Activated CD4-positive, CD25-positive, alpha-beta regulatory T cell treated with anti-CD3 and anti-CD28 coated beads, Interleukin-2, amount 50 U/mL, for 24 hours (primary cell): Measurements from ENCODE around the gene RXFP1.

ENCODE experiments used
- ATAC-seq, 2 donors: fragments of 150-1000 bp; cut with Tn5 transposase; one replicate each; pipeline ENCODE4 v1.10.0; 2021; ENCODE audit warnings: mild to moderate bottlenecking in 1 of 2, moderate library complexity in 1 of 2

RXFP1 gene

DNA sequence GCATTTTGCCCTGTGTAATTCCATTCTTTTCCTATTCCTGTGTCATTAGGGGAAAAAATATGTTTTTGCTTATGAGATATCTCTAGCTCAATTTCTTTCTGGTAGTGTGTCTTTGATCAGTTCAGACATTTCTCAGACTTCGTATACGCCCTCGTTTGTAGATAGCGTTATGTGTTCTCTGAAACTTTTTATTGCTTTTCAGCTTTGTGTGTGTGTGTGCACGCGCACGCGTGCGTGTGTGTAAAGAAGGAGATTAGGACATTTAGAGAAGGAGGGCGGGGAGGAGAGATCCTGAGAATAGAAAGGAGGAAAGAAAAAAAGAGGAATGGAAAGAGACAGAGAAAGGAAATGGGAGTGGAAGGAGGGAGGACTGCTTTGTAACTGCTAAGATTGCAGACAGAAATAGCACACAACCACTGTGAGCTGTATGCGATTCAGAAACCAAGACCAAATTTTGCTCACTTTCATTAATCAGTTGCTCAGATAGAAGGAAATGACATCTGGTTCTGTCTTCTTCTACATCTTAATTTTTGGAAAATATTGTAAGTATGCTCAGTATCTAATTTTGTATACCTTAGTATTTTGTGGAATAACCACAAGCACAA lies at the start of gene RXFP1:
Gene RXFP1 (plus strand): TSS at position 399 of the 605 bp plus-strand sequence. CDS start 95 bp downstream, at position 494.
- ATAC-seq = no peak

DNA sequence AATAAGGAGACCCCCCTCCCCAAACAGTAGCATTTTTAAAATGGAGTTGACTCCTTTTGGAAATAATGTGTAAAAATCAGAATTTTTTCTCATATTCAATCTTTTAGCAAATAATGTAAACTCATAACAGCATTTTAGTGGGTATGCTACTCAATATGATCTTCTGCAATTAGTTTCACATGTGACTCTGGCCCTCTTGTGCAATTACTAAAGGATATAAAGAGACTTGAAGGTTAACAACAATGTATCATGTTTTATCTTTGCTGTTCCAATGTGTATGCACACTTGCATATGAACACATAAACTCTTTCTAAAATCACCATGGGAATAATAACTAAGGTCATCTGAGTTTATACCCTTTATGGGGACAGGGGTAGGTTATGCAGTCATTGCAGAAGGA lies 39.9 kb upstream of the RXFP1 start:
- ATAC-seq = no peak

DNA sequence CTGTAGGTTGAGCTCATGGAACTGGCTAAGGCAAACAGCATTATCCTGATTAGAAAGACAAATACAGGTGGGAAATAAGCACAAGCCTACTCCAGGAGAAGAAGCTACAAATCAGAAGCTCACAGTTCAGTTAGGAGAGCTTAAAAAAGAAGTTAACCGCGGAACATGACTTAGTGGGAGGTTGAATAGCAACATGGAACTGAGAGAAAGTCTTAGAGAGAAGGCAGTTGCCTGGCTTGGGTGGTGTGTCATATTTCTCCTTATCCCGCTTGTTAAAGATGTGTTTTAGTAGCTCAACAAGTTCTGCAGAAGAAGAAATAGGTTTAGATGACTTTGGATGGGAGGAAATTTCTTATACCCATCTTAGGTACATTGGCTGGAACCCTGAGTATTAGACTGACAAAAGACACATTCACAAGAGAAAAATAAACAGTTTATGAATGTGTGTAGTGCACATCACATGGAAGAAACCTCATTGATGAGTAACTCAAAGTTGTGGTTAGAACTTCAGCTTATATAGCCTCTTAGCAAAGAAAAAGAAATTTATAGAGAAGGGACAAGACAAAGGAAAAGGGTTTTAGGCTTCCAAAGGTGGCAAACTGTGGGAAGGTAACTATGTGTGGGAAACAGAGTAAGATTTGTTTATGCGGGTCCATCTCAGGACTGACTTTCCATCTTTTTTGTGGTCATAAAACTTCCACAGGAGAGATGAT lies 37.4 kb upstream of the RXFP1 start:
- ATAC-seq = no peak

DNA sequence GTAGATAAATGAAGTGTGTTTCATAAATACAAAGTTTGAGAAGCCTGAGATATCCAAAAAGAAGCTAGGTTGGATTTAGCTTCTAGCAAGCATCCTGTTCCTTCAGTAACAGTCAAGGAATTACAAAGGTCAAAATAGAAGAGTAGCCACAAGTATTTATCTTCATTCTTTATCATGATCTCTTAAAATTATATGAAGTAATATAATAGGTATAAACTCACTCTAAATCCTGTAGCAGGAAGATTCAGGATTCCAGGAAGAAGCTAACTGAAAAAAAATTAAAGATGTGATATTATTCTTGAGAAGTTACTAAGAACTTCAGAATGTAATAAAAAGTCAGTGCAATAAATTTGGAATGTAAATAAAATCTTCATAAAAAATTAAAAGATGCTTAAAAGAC lies 31.1 kb upstream of the RXFP1 start:
- ATAC-seq = no peak

DNA sequence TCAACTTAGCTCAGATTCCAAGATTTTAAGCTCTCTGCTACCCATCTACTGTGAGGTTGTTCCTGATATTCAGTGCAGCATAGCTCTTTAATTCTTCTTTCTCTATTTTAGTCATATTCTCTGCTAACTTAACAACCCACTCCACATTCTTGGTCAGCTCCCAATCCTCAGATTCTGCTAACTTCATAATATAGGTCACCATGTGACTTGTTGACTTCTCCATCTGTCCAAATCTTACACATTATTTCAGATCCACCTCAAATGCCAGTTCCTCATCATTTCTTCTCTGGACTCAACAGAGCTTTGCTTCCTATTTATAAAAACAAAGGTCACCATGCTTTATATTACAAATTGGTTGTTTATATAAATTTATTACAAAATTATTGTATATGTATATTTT lies 29.3 kb upstream of the RXFP1 start:
- ATAC-seq = no peak

DNA sequence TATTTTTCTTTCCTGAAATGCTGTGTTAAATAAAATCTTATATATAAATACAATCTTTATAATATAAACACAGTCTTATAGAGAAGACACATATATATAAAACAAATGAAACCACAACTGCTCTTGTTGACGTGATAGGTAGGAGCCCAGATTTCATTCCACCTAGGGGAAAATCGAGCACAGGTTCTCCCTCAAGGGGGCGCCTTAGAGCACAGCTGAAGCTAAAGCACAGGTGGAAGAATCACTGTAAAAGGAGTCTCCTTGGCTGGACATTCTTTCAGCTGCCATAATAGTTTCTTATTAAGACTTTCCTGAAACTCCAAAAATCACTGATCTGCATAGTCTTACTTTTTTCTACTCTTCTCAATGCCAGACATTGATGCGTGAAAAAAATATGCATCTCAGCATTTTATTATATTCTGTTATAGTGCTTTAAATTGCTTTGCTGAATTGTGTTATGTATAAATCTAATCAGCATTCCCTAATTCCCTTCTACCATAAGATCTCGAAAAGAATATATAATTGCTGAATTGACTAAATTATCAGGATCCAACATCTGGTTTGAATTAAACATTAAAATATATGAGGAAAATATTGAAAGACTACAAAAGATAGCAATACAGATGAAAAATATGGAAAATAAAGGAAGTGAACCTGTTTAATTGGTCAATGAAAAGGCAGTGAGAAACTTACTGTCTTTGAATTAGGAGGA lies 25.5 kb upstream of the RXFP1 start:
- ATAC-seq = no peak

DNA sequence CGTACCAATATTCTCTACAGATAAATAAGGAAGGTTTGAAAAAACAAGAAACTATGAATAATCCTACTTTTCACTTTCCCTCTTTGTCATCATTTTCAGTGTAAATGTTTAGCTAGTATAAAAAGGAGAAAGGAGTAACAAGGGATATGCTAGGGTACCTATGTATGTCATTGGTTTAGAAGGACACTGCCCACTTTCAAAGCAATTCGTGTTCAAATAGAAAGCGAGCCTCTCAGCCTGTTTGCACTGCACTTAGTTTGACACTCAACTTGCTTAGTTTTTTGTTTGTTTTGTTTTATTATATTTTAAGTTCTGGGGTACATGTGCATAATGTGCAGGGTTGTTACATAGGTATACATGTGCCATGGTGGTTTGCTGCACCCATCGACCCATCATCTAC lies 21.6 kb upstream of the RXFP1 start:
- no peak for ATAC-seq

DNA sequence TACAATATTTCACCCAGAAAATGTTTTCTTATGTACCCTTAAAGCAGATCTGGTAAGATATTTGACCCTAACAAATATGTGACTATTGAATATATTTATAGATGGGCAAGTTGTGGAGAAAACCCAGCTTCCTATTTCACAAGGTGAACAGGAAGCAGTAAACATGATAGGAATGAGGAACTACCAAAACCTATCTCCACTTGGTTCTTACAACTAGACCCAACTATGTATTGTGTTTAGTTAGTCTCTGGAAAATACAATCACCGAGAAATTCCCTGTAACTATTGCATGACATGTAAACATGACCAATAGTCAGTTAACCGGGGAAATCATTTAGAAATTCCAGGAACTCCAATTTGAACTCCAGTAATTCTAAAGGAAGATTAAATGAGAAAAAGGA lies 8.4 kb upstream of the RXFP1 start:
- no peak for ATAC-seq

DNA sequence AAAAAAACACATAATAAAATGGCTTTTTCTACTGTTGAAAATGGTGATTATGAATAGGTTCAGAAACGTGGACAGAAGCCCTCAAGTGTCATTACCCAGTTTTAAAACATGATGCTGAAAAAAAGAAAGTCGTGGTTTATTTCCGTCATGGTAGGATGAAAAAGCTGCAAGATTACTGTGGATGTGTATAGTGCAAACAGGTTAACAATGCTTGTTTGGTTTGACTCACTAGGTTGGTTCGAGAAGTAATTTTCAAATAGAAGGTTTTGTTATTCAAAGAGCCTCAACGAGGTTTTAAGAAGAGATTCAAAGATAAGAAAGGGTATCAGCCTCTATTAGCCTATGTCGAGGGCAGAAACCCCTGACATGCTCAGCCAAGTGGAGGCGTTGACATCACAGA lies 2.5 kb upstream of the RXFP1 start:
- ATAC-seq = no peak

DNA sequence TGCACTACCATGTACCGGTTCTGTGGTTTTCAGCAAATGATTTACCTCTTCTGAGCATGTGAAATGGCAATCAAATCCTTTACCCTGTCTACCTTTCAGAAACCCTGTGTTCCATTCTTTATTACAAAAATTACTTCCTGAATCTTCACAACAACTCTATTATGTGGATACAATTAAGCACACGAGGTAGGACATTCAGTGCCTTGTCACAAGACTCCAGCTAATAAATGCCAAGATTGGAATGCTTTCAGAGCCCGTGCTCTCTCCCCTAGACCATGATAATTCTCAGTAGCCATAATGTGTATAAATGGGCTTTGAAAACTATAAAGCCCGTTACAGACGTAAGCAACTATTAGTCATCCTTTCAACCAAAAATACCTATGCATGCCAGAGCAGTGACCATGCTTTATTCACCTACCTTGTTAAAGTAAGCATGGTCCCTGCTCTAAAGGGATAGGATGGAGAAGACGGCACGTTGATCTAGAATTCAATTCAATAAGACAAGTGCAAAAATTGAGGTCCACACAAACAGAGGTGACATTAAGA lies 2.4 kb downstream of the RXFP1 start:
- ATAC-seq = no peak

DNA sequence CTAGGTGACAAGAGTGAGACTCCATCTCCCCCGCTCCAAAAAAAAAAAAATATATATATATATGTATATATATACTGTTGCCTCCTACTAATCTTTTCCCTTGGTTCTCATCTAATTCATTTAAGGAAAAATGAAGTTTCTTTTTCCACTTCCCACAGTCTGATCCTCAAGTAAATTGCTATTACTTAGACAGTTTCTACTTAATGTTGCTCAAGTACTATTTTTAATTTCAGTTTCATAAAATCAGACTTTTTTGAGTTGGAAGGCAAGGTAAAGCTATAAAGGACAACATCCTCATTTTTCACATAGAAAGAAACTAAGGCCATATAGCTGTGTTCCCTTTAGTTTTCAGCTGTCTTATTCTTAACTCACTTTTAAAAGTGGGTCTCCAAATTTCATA lies 5.8 kb downstream of the RXFP1 start:
- no peak for ATAC-seq

DNA sequence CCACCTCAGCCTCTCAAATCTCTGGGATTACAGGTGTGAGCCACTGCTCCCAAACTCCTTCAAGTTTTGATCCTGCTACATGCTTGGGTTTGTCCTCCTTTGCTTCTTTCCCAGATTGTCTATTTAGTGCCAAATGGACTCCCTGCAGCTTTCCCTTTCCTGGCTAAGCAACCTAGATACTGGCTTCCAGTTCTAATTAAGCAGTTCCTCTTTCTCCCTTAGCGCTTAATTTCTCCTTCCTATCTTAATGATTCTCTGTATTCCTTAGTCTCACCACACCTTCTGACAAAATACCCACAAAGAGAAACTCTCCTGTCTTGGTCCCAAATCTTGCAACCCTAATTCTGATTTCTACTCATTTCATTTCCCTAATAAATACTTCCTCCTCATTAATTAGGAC lies 7.8 kb downstream of the RXFP1 start:
- no peak for ATAC-seq

DNA sequence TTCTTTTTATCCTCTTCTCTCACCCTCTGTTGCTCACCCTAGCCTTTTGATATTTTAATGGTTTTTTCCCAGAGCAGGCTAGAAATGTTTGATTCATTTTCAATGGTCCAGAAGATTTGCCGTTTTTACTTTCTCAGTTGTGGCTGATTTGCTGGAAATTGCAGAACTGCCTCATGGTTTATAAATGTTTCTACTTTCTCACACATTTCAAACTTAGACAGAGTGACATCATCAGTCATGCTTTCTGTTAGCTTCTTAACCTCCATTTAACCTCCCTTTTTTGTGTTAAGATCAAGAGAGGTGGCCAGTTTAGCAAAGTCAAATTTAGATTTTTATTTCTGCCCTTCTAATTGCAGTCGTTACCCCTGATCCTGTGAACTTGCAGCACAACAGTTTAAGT lies 8.7 kb downstream of the RXFP1 start:
- ATAC-seq = no peak

DNA sequence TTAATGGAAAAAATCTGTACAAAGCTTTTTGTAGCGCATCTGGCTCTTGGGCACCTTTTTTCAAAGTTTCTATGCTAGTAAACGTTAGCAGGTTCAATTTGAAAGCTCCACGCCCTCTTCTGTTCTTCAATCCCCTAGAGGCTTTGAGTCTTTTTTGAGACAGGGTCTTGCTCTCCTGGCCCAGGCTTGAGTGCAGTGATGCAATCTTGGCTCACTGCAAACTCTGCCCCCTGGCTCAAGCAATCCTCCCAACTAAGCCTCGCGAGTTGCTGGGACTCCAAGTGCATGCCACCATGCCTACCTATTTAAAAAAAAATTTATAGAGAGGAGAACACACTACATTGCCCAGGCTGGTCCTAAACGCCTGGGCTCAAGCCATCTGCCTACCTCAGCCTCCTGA lies 9.2 kb downstream of the RXFP1 start:
- ATAC-seq = no peak

DNA sequence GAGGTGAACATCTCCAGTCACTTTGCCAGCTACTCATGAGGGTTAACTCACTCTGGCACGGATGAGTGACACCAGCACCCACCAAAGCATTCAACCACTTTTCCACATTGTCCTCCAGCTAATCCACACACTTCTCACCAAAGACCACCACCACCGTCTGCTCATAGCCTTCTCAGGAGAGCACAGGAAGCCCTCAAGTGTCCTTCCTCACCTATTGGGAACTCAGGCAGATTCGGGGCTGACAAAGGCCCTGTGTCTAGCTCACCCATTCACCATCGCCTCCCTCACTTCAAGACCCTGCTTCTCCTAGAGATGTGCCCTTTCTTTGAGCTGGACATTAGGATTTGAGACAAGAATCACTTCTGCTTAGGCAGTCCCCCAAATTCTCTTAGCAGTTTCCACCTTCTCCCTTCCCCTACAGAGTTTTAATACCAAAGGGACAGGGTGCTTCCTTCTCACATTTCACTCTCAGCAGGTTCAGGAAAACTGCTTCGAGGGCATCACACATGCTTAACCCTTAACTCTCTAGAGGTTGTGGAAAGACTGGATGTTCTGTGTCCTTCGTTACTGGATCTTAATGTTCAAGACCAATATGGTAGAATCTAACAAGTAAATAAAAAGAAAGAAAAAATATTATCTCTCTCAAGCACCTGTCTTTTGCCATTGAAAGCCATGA lies 11.0 kb downstream of the RXFP1 start:
- ATAC-seq = no peak

DNA sequence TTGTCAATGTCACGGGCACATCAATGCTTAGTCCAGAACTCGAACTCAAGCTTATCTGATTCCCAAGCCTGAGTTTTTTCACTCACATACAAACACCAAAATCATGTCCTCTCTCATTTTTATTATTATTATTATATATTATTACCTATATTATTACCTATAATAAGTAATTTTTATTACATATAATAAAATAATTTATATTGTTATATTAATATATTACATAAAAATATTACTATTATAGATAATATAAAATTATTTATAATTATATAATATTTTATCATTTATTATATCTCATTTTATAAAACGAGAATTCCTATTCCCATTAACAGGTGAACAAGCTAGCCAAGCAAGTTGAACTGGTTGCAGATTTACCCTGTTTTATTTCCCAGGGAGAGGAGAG lies 13.0 kb downstream of the RXFP1 start:
- ATAC-seq = no peak

DNA sequence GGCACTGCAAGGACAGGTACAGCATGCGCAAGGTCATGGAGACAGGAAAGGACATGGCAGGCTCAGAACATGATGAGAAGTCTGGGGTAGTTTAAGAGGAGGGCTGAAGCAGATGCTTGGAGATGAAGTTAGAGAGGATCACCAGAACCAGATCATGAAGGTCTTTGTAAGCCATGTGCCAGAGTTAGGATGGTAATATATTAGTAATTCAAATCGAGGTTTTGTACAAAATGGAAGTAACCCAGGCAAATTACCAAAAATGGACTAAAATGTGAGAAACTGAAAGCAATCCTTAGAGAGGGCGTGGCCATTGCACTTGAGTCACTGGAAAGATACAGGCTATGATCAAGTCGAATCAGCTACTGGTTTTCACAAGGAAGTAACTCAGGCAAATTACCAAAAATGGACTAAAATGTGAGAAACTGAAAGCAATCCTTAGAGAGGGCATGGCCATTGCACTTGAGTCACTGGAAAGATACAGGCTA lies 13.5 kb downstream of the RXFP1 start:
- peak; percentile 67 to 70 for ATAC-seq

DNA sequence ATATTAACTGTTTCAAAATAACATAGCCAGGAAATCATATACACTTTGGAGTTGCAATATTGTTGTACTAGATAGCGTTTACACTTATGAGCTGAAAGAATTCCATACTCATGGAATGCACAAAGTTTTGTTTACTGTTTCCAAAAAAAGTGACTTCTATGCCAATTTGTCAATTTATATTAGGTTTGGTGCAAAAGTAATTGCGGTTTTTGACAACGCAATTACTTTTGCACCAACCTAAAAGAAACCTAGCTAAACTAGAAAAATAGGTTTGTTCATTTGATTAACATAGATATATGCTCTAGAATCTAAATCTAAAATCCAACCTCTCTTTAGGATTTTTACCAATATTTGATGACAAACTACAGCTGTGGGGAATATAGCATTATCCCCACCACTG lies 15.2 kb downstream of the RXFP1 start:
- ATAC-seq = no peak

DNA sequence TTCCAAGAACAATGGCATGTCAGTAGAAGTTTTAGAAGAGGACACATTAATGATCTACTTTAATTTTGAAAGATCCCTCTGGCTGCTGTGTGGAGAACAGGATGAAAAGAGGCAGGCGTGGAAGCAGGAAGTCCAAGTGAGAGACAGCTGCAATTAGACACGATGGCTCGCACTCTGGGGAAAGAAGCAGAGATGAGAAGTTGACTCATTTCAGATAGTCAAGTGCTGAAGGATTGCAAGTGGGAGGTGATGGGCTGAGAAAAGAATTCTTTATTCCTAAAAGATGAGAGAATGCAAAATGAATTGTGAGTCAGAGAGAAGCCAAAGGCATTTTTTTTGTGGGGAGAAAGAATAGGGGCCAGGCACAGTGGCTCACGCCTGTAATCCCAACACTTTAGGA lies 16.5 kb downstream of the RXFP1 start:
- no peak for ATAC-seq

DNA sequence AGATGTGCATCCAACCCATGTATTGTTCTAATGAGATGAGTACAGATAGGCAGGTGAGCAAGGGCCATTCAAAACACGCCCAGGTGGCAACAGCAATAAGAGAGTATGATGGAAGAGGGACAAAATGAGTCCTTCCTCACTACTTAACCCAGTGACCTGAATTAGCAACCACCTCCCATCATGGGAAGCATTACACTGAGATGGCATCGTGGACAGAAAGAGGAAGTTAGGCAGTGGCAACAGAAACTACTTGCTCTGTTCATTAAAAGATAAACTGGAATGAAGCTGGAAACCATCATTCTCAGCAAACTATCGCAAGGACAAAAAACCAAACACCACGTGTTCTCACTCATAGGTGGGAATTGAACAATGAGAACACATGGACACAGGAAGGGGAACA lies 17.2 kb downstream of the RXFP1 start:
- ATAC-seq = no peak

DNA sequence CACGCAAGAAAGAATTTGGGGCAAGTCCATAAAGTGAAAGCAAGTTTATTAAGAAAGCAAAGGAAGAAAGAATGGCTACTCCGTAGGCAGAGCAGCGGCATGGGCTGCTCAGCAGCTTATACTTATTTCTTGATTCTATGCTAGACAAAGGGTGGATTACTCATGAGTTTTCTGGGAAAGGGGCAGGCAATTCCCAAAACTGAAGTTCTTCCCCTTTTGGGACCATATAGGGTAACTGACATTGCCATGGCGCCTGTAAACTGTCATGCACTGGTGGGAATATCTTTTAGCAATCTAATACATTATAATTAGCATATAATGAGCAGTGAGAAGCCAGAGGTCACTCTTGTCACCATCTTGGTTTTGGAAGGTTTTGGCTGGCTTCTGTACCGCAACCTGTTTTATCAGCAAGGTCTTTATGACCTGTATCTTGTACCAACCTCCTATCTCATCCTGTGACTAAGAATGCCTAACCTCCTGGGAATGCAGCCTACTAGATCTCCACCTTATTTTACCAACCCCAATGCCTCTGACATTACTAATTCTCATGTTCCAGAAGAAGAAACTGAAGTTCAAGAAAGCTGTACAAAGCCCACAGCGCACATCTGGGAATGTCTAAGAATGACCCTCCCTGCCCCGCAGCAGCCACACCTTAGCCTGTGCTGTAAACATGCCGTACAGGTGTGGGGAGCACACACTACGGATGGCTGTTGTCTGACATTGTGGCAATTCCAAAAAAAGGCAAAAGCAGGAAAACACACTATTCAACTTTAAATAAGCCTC lies 18.6 kb downstream of the RXFP1 start:
- ATAC-seq = no peak

DNA sequence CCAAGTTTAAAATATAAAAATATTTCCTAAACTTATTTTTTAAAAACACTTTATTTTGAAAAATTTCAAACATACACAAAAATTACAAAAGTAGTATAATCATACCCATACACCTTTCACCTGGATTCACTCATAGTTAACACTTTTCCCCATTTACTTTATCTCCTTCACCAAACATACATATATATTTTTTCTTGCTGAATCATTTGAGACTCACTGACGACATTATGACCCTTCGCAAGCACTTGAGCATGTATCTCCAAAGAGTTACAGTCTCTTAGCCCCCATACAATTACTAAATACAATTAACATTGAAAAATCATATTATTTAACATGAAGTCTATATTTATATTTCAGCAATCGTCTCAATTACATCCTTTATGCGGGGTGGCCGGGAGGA lies 19.8 kb downstream of the RXFP1 start:
- ATAC-seq = no peak
